ENCODE data around the gene PDE1C. TPM values are rescaled to one million over a fixed set of nuclear protein-coding genes. Genes with fewer than 3 reads are reported as not detected.
"Not testable (repeated sequence)": the region's sequence is repeated elsewhere in the genome, so short reads cannot be mapped to it uniquely, and the experiment has no call there.

Gene PDE1C
- total RNA-seq, 2 donors from 2014 or later: not detected

DNA sequence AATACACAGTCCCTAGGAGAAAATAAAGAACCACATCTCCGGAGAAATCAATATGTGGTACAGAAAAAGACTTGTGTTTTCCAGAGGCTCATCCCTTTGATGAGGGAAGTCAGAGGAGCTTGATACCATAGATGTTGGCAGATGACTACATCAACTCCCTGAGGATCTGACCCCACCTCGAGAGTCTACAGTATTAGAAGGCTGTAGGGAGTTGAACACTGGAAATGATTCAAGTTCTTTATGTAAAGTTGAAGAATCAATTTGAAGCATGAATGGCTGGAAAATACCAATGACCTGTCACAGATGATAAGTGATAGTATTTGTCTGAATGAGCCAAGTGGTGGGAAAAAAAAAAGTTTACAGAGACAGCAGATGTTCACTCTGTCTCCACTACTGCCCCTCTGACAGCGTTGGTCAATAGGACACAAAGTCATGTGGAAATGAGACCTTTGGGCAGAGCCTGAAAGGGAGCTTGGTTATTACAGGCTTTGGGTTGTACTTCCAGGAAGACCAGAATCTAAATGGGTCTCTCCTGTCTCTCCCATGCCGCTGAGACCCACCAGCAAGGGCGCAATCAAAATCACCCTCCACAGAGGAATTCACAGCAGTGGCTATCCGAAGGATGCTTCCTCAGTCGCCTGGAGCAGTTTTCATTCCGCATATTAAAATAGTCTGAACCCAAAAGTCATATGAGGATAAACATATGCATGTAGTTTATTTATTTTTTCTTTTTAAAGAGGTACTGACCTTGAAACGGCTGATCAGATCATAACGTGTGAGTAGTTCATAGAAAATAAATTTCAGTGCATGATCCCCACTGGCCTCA lies 197.4 kb downstream of the PDE1C start:
- Mint-ChIP-seq H3K4me3 (no peak overlapping the region), H3K36me3 (ENCODE audit: low read depth) (no peaks in the 10 kb centered on the region)
- no peak for ATAC-seq

DNA sequence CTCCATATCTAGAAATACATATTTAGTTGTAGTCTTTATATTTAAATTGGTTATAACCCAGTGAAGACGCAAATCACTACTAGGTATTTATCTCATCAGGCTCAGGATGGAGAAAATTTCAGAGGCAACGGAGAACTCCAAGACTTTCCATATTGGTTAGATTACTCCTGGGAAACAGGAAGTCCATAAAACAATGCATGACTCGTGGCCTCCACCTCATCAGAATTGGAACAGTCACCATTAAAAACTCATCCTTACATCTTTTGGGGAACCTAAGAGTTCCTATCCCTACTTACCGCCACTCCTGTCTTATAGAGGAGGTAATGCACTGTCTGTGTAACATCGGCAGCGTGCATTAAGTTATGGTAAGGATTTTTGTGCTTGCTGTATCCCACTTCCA lies 205.6 kb downstream of the PDE1C start:
- ATAC-seq (no peak), DNase-seq (no peak)
- no peaks in the 10 kb centered on the region for H3K4me1 Mint-ChIP-seq
- H3K27me3 Mint-ChIP-seq: no peaks in the 10 kb centered on the region
- H3K9me3 ChIP-seq (ENCODE audit: control insufficient read depth, low read length, poor library complexity, severe bottlenecking): no peaks in the 10 kb centered on the region
- H3K36me3 Mint-ChIP-seq (ENCODE audit: low read depth): no peaks in the 10 kb centered on the region
- no peak overlapping the region for H3K4me3 Mint-ChIP-seq
- H3K27ac Mint-ChIP-seq: no peak overlapping the region

More for the DNA sequence above, 197.4 kb downstream of the PDE1C start:
- no peaks in the 10 kb centered on the region for H3K9me3 ChIP-seq (ENCODE audit: control insufficient read depth, low read length, poor library complexity, severe bottlenecking)
- no peaks in the 10 kb centered on the region for H3K4me1 Mint-ChIP-seq
- H3K27ac Mint-ChIP-seq: no peak overlapping the region
- DNase-seq: no peak
- H3K27me3 Mint-ChIP-seq: no peaks in the 10 kb centered on the region

DNA sequence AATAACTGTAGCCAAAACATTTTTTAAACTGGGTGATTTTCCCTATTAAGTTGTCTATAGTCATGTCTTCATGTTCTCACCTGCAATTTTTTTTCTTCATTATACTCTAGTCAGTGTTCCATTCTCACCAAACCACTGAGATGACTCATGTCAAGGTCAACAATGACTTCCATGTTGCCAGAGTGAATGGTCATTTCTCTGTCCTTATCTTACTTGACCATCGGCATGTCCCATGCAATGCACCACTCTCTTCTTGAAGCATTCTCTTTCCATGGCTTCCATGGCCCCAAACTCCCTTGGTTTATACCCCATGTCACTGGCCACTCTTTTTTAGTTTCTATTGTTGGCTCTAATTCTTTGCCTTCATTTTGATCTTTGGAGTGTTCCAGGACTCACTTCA lies 209.3 kb downstream of the PDE1C start:
- Mint-ChIP-seq H3K27ac (no peak overlapping the region), H3K4me1 (no peaks in the 10 kb centered on the region), H3K4me3 (no peak overlapping the region), H3K27me3 (no peaks in the 10 kb centered on the region), H3K36me3 (ENCODE audit: low read depth) (no peaks in the 10 kb centered on the region)
- DNase-seq (no peak), ATAC-seq (no peak)
- no peaks in the 10 kb centered on the region for H3K9me3 ChIP-seq (ENCODE audit: control insufficient read depth, low read length, poor library complexity, severe bottlenecking)

DNA sequence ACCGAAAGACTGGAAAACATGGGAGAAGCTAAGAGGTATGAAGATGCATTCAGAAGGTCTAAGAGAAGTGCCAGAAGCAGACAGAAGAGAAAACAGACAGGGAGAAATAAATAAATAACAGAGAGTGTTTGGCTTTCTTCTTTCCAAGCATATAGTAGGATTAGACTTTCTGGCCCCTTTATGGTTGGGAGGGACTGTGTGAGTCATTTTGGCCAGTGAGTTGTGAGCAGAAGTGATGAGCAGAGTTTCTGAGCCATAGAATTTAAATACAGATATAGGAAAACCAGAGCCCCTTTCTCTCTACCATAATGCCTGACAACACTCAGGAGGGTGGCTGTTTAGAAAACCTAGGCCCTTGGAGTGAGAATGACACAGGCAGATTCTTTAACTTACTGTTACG lies 212.2 kb downstream of the PDE1C start:
- ATAC-seq (no peak), DNase-seq (no peak)
- H3K9me3 ChIP-seq (ENCODE audit: control insufficient read depth, low read length, poor library complexity, severe bottlenecking): no peaks in the 10 kb centered on the region
- H3K4me3 Mint-ChIP-seq: no peak overlapping the region
- no peak overlapping the region for H3K27ac Mint-ChIP-seq
- H3K36me3 Mint-ChIP-seq (ENCODE audit: low read depth): no peaks in the 10 kb centered on the region
- H3K27me3 Mint-ChIP-seq: no peaks in the 10 kb centered on the region
- no peaks in the 10 kb centered on the region for H3K4me1 Mint-ChIP-seq

DNA sequence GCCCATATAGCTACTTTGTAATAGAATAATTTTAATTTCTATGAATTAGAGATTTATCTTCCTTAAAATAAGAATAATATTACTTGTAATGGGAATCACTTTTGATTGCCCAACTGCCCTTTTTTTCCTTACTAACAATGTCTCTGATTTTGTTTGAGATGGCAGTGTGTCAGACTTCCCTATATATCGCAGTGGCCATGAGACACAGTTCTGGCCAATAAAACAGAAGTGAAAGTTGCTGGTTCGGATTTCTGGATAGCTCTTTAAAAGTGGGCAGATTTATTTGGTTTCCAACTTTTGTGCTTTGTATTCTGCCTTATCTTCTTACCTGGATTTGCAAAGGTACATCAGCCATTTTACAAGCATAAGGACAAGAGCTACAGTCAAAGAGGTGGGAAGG lies 213.0 kb downstream of the PDE1C start:
- no peak for DNase-seq
- H3K4me1 Mint-ChIP-seq: no peaks in the 10 kb centered on the region
- no peak for ATAC-seq
- H3K27me3 Mint-ChIP-seq: no peaks in the 10 kb centered on the region
- no peaks in the 10 kb centered on the region for H3K36me3 Mint-ChIP-seq (ENCODE audit: low read depth)
- H3K27ac Mint-ChIP-seq: no peak overlapping the region
- H3K4me3 Mint-ChIP-seq: no peak overlapping the region
- no peaks in the 10 kb centered on the region for H3K9me3 ChIP-seq (ENCODE audit: control insufficient read depth, low read length, poor library complexity, severe bottlenecking)

DNA sequence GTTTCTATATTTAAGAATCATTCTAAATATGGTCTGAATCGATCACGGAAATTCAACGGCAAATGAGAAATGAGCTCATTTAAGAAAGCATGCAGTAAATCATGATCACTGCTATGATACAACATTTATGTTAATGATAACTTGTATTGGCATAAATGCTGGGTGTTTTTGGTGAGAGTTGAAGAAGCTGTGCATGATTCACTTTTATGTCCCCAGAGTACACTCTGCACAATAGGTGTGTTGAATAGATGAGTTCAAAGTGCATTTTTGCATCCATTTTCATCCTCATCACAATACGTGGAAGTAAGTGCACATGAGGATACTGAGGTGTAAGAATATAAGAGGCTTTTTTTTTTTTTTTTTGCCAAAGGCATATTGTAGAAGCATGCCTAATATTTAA lies 213.9 kb downstream of the PDE1C start:
- no peak for ATAC-seq
- no peak for DNase-seq
- no peaks in the 10 kb centered on the region for H3K9me3 ChIP-seq (ENCODE audit: control insufficient read depth, low read length, poor library complexity, severe bottlenecking)
- Mint-ChIP-seq H3K36me3 (ENCODE audit: low read depth) (no peaks in the 10 kb centered on the region), H3K27me3 (no peaks in the 10 kb centered on the region), H3K27ac (no peak overlapping the region), H3K4me3 (no peak overlapping the region), H3K4me1 (no peaks in the 10 kb centered on the region)

DNA sequence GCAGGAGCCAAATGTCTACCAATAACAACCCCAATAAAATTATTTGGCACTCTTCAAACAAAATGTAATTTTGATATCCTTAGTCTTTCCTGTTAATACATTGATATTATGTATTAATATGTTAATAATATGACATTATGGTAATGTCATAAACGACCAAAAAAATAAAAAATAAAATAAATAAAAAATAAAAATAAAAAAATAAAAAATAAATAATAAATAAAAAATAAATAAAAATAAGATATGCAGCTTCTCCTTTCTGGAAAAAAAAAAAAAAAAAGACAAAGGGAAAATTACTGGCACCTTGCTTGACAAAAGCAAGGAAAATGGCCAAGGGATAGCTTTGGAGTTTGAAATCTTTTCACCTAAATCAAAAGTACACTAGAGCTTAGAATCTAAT lies 214.7 kb downstream of the PDE1C start:
- Mint-ChIP-seq H3K4me1 (no peaks in the 10 kb centered on the region), H3K36me3 (ENCODE audit: low read depth) (no peaks in the 10 kb centered on the region), H3K4me3 (no peak overlapping the region), H3K27me3 (no peaks in the 10 kb centered on the region), H3K27ac (no peak overlapping the region)
- ATAC-seq (no peak), DNase-seq (no peak)
- no peaks in the 10 kb centered on the region for H3K9me3 ChIP-seq (ENCODE audit: control insufficient read depth, low read length, poor library complexity, severe bottlenecking)

DNA sequence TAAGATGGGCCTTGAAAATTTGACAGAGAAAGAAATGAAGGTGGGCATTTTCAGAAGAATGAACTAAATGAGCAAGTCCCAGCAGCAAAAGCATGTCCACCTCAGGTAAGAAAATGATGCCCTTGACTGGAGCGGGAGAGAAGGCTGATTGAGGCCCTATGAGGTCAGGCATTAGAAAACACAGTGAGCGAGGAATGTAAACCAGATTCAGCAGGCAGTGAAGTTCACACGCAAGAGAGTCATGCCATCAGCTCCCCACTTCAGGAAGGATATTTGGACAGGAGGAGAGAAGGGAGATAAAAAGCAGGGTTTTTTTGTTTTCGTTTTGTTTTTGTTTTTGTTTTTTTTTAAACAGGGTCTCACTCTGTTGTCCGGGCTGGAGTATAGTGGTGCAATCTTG lies 216.8 kb downstream of the PDE1C start:
- Mint-ChIP-seq H3K27ac (no peak overlapping the region), H3K4me3 (no peak overlapping the region)

DNA sequence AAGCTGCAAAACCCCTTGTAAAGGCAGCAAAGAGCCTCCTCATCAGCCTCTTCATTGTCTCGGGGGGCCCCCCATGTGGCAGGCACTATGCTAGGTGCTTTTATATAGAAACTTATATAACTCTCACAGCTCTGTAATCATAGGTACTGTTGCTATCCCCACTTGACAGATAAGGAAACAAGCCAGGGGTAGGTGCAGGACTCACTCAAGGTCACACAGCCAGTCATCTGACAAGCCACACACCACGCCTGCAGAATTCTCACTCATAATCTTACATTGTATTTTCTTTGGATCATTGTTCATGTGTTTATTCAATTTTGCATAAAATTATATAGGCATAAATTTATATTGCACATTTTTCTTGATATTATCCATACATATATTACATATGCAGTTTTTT lies 217.7 kb downstream of the PDE1C start:
- no peak for DNase-seq
- no peak for ATAC-seq
- Mint-ChIP-seq H3K4me3 (no peak overlapping the region), H3K27me3 (no peaks in the 10 kb centered on the region), H3K27ac (no peak overlapping the region), H3K36me3 (ENCODE audit: low read depth) (no peaks in the 10 kb centered on the region), H3K4me1 (no peaks in the 10 kb centered on the region)
- no peaks in the 10 kb centered on the region for H3K9me3 ChIP-seq (ENCODE audit: control insufficient read depth, low read length, poor library complexity, severe bottlenecking)

More for the DNA sequence above, 216.8 kb downstream of the PDE1C start:
- ATAC-seq: no peak
- Mint-ChIP-seq H3K36me3 (ENCODE audit: low read depth) (no peaks in the 10 kb centered on the region), H3K4me1 (no peaks in the 10 kb centered on the region), H3K27me3 (no peaks in the 10 kb centered on the region)
- no peak for DNase-seq
- no peaks in the 10 kb centered on the region for H3K9me3 ChIP-seq (ENCODE audit: control insufficient read depth, low read length, poor library complexity, severe bottlenecking)

DNA sequence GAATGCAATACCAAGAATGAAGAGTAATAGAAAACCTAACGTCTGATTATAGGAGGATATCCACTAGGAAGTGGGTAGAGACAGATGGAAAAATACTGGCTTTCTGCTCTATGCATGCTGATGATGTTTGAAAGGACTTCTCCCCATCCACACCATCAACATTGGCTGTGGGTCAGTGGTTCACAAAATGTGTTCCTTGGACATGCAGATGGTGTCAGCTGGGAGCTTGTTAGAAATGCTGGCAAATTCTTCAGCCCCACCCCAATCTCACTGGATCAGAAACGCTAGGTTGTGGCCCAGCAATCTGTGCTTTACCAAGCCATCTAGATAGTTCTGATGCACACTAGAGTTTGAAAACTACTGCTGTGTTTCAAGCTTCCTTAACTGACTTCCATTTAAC lies 219.1 kb downstream of the PDE1C start:
- Mint-ChIP-seq H3K4me1 (no peaks in the 10 kb centered on the region), H3K27ac (no peak overlapping the region), H3K27me3 (no peaks in the 10 kb centered on the region), H3K4me3 (no peak overlapping the region), H3K36me3 (ENCODE audit: low read depth) (no peaks in the 10 kb centered on the region)
- no peaks in the 10 kb centered on the region for H3K9me3 ChIP-seq (ENCODE audit: control insufficient read depth, low read length, poor library complexity, severe bottlenecking)
- no peak for ATAC-seq
- DNase-seq: no peak

DNA sequence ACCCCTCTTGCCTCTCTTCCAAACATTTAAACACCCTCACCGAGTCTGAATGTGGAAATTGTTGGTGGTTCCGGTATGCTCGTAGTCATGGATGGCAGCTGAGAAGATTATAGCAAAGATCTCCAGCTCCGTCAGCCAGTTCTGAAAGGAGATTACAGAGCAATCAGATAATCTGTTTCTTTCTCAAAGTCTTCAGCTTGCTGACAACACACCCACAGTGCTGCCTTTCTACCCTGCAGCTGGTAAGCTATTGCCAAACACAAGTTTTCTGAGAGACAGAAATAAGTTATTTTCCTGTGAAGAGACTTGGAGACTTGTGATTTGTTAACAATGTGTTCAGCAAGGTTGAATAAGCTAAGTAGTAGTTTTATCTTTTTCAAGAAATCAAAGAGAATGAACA lies 219.6 kb downstream of the PDE1C start:
- no peaks in the 10 kb centered on the region for H3K4me1 Mint-ChIP-seq
- DNase-seq (no peak), ATAC-seq (no peak)
- no peak overlapping the region for H3K4me3 Mint-ChIP-seq
- H3K36me3 Mint-ChIP-seq (ENCODE audit: low read depth): no peaks in the 10 kb centered on the region
- H3K27me3 Mint-ChIP-seq: no peaks in the 10 kb centered on the region
- H3K9me3 ChIP-seq (ENCODE audit: control insufficient read depth, low read length, poor library complexity, severe bottlenecking): no peaks in the 10 kb centered on the region
- no peak overlapping the region for H3K27ac Mint-ChIP-seq

DNA sequence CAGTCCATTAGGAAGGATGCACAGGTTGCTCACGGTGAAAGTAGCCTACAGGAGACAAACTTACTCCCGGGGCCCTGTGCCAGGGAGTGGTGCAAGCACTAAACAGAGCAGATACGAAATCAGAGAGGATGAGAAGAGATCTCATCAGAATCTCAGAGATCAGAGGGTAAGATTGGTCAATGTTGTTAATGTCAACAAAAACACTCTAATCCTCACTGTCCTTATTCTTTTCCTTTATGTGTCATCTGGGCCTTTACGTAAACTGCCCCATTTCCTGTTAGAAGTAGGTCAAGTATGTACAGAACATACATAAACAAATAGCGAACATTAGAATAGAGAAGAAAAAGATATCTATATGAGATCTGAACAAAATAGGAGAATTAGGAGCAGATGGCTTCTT lies 220.1 kb downstream of the PDE1C start:
- ATAC-seq: no peak
- no peak overlapping the region for H3K27ac Mint-ChIP-seq
- no peaks in the 10 kb centered on the region for H3K36me3 Mint-ChIP-seq (ENCODE audit: low read depth)
- no peaks in the 10 kb centered on the region for H3K9me3 ChIP-seq (ENCODE audit: control insufficient read depth, low read length, poor library complexity, severe bottlenecking)
- no peaks in the 10 kb centered on the region for H3K4me1 Mint-ChIP-seq
- H3K4me3 Mint-ChIP-seq: no peak overlapping the region
- H3K27me3 Mint-ChIP-seq: no peaks in the 10 kb centered on the region
- DNase-seq: no peak

DNA sequence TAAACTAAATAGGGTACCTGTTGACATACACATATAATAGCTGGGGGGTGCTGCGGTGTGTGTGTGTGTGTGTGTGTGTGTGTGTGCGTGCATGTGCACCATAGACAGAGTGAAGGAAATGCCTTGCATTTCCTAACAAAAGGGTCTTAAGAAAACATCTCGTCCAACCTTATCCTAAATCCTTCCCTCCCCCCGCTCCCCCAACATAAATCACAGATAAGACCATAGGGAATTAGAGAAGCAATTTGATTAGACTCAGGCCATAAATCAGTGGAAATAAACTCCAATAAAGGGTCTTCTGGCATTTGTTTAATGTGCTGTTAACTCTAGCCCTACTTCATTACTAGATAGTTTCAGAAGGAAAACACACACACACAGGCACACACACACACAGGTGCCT lies 234.7 kb downstream of the PDE1C start:
- no peak for ATAC-seq
- Mint-ChIP-seq H3K4me3 (no peak overlapping the region), H3K4me1 (no peaks in the 10 kb centered on the region), H3K36me3 (ENCODE audit: low read depth) (no peaks in the 10 kb centered on the region), H3K27me3 (no peaks in the 10 kb centered on the region), H3K27ac (no peak overlapping the region)
- no peaks in the 10 kb centered on the region for H3K9me3 ChIP-seq (ENCODE audit: control insufficient read depth, low read length, poor library complexity, severe bottlenecking)
- DNase-seq: no peak

DNA sequence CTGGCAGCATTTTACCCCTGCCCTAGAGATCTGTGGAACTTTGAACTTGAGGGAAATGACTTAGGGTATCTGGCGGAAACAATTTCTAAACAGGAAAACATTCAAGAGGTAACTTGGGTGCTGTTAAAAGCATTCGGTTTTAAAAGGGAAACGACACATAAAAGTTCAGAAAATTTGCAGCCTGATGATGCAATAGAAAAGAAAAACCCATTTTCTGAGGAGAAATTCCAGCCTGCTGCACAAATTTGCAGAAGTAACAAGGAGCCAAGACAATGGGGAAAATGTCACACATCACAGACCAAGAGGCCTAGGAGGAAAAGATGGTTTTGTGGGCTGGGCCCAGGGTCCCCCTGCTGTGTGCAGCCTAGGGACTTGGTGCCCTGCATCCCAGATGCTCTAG lies 236.6 kb downstream of the PDE1C start:
- not testable (repeated sequence) for H3K36me3 Mint-ChIP-seq (ENCODE audit: low read depth); DNase-seq; ATAC-seq; H3K4me1 Mint-ChIP-seq; H3K4me3 Mint-ChIP-seq; H3K27ac Mint-ChIP-seq; H3K27me3 Mint-ChIP-seq; H3K9me3 ChIP-seq (ENCODE audit: control insufficient read depth, low read length, poor library complexity, severe bottlenecking)

All from T-helper 17 cell (primary cell).